Upper lobe of left lung (tissue), 4 donors: ENCODE data around the gene EFCAB9.

Experiments used
- POLR2A ChIP-seq, 4 donors: fragments of 450-650 bp; IDR thresholded peaks; one replicate each; pipeline ENCODE4 v1.5.1; 2016 to 2017; ENCODE audit warnings: antibody characterized with exemption in 4 of 4, mild to moderate bottlenecking in 2 of 4
- POLR2AphosphoS5 ChIP-seq, 2 donors: sonication (generic); formaldehyde crosslinking; IDR thresholded peaks; one replicate each; pipeline ENCODE4 v1.5.1; 2017; ENCODE audit warnings: antibody characterized with exemption in 2 of 2
- TF ChIP-seq, protein P1 (sequence below), 6 experiments: fragments of 450-650 bp in 4 of 6; fragments of 200-600 bp in 2 of 6; sonication (generic) in 2 of 6; IDR thresholded peaks; one replicate each; pipeline ENCODE4 v1.5.1; 2016 to 2019; ENCODE audit warnings: antibody characterized with exemption in 6 of 6

DNA sequence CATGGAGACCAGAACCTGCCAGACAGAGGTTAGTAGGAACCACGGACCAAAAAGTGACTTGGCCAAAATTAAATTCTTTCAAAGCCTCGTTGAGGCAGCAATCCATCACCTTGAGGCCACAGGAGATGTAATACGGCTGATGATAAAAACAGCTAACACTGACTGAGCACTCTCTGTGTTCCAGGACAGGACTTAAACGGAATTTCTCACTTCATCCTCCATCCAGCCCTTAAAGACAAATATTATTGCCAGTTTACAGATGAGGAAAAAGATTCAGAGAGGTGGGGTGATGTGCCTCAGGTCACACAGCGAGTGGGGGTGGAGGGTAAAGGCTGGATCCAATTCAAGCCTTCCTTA lies 31.0 kb upstream of the EFCAB9 start:
- TF ChIP-seq, protein P1, sequence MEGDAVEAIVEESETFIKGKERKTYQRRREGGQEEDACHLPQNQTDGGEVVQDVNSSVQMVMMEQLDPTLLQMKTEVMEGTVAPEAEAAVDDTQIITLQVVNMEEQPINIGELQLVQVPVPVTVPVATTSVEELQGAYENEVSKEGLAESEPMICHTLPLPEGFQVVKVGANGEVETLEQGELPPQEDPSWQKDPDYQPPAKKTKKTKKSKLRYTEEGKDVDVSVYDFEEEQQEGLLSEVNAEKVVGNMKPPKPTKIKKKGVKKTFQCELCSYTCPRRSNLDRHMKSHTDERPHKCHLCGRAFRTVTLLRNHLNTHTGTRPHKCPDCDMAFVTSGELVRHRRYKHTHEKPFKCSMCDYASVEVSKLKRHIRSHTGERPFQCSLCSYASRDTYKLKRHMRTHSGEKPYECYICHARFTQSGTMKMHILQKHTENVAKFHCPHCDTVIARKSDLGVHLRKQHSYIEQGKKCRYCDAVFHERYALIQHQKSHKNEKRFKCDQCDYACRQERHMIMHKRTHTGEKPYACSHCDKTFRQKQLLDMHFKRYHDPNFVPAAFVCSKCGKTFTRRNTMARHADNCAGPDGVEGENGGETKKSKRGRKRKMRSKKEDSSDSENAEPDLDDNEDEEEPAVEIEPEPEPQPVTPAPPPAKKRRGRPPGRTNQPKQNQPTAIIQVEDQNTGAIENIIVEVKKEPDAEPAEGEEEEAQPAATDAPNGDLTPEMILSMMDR (IDR thresholded peaks at IDR 0.05): no peak
- TF ChIP-seq POLR2A (IDR thresholded peaks at IDR 0.05): no peak
- TF ChIP-seq POLR2AphosphoS5 (IDR thresholded peaks at IDR 0.05): no peak
